ENCODE data around the gene NPHS2. TPM values are rescaled to one million over a fixed set of nuclear protein-coding genes. Genes with fewer than 3 reads are reported as not detected.
A peak's percentile ranks its signal among the peaks of the same experiment; 100 is the strongest.

The NPHS2 gene
- polyA plus RNA-seq, 4 donors = 0.03 to 0.54 (median 0.14) TPM

GRCh38 chr1:179590671-179591070, 14.9 kb upstream of the NPHS2 start:
- FAIRE-seq = no peak
- H3K36me3 ChIP-seq (ENCODE audit: control insufficient read depth in 3 of 3, insufficient read depth in 2 of 3, low read depth in 1 of 3, low read length in 3 of 3) = no peaks in the 10 kb centered on the region
- no peak overlapping the region for H3K4me3 ChIP-seq (ENCODE audit: low read depth in 1 of 3, low read length in 3 of 3)
- peaks cover 0 to 5% of the 10 kb centered on the region in 2 donors for H3K9me3 ChIP-seq (ENCODE audit: control insufficient read depth in 2 of 2, insufficient read depth in 1 of 2, low read depth in 1 of 2, low read length in 1 of 2)
- no peak overlapping the region for H3K27ac ChIP-seq (ENCODE audit: low read depth in 1 of 3, low read length in 2 of 3)
- H3K4me1 ChIP-seq (ENCODE audit: control insufficient read depth in 3 of 3, insufficient read depth in 2 of 3, low read depth in 1 of 3, low read length in 2 of 3) = peaks cover 0 to 5% (median 2%) of the 10 kb centered on the region in 3 donors
- DNase-seq = no peak
- peaks cover 0 to 14% (median 5%) of the 10 kb centered on the region in 3 donors for H3K27me3 ChIP-seq (ENCODE audit: control insufficient read depth in 3 of 3, insufficient read depth in 3 of 3, low read length in 3 of 3)
- 80 to 87% (median 81%) methylated on average over 11 of the region's 11 CpGs for WGBS, 3 donors

- no peak overlapping the region for H3K4me3 ChIP-seq (ENCODE audit: low read depth in 1 of 3, low read length in 3 of 3)
- DNase-seq = no peak
- 86 to 95% (median 95%) methylated on average over 4 of the region's 4 CpGs for WGBS, 3 donors
- H3K4me1 ChIP-seq (ENCODE audit: control insufficient read depth in 3 of 3, insufficient read depth in 2 of 3, low read depth in 1 of 3, low read length in 2 of 3) = peaks cover 0 to 5% (median 2%) of the 10 kb centered on the region in 3 donors
- H3K27me3 ChIP-seq (ENCODE audit: control insufficient read depth in 3 of 3, insufficient read depth in 3 of 3, low read length in 3 of 3) = peaks cover 0 to 14% (median 9%) of the 10 kb centered on the region in 3 donors
- FAIRE-seq = no peak
- no peaks in the 10 kb centered on the region for H3K36me3 ChIP-seq (ENCODE audit: control insufficient read depth in 3 of 3, insufficient read depth in 2 of 3, low read depth in 1 of 3, low read length in 3 of 3)
- H3K9me3 ChIP-seq (ENCODE audit: control insufficient read depth in 2 of 2, insufficient read depth in 1 of 2, low read depth in 1 of 2, low read length in 1 of 2) = peaks cover 0 to 5% of the 10 kb centered on the region in 2 donors
- no peak overlapping the region for H3K27ac ChIP-seq (ENCODE audit: low read depth in 1 of 3, low read length in 2 of 3)
These were observed 13.8 kb upstream of the NPHS2 start for GRCh38 chr1:179589509-179589908.

- WGBS, 3 donors = 65 to 82% (median 68%) methylated on average over 18 of the region's 18 CpGs
- Histone ChIP-seq H3K4me1 (ENCODE audit: control insufficient read depth in 3 of 3, insufficient read depth in 2 of 3, low read depth in 1 of 3, low read length in 2 of 3) (peaks cover 0 to 5% (median 2%) of the 10 kb centered on the region in 3 donors), H3K27me3 (ENCODE audit: control insufficient read depth in 3 of 3, insufficient read depth in 3 of 3, low read length in 3 of 3) (peaks cover 0 to 13% (median 9%) of the 10 kb centered on the region in 3 donors), H3K4me3 (ENCODE audit: low read depth in 1 of 3, low read length in 3 of 3) (no peak overlapping the region), H3K27ac (ENCODE audit: low read depth in 1 of 3, low read length in 2 of 3) (no peak overlapping the region), H3K9me3 (ENCODE audit: control insufficient read depth in 2 of 2, insufficient read depth in 1 of 2, low read depth in 1 of 2, low read length in 1 of 2) (peaks cover 0 to 5% of the 10 kb centered on the region in 2 donors), H3K36me3 (ENCODE audit: control insufficient read depth in 3 of 3, insufficient read depth in 2 of 3, low read depth in 1 of 3, low read length in 3 of 3) (no peaks in the 10 kb centered on the region)
- no peak for FAIRE-seq
- peak in 1 of 2 donors; percentile 91 for DNase-seq
These were observed 12.8 kb upstream of the NPHS2 start for GRCh38 chr1:179588425-179589024.

GRCh38 chr1:179587336-179587735, 11.6 kb upstream of the NPHS2 start:
- peaks cover 0 to 5% (median 2%) of the 10 kb centered on the region in 3 donors for H3K4me1 ChIP-seq (ENCODE audit: control insufficient read depth in 3 of 3, insufficient read depth in 2 of 3, low read depth in 1 of 3, low read length in 2 of 3)
- peaks cover 0 to 2% of the 10 kb centered on the region in 2 donors for H3K9me3 ChIP-seq (ENCODE audit: control insufficient read depth in 2 of 2, insufficient read depth in 1 of 2, low read depth in 1 of 2, low read length in 1 of 2)
- peaks cover 0 to 9% (median 9%) of the 10 kb centered on the region in 3 donors for H3K27me3 ChIP-seq (ENCODE audit: control insufficient read depth in 3 of 3, insufficient read depth in 3 of 3, low read length in 3 of 3)
- no peaks in the 10 kb centered on the region for H3K36me3 ChIP-seq (ENCODE audit: control insufficient read depth in 3 of 3, insufficient read depth in 2 of 3, low read depth in 1 of 3, low read length in 3 of 3)
- WGBS, 3 donors = 87 to 93% (median 92%) methylated on average over 6 of the region's 6 CpGs
- FAIRE-seq (no peak), DNase-seq (no peak)
- H3K4me3 ChIP-seq (ENCODE audit: low read depth in 1 of 3, low read length in 3 of 3) = no peak overlapping the region
- no peak overlapping the region for H3K27ac ChIP-seq (ENCODE audit: low read depth in 1 of 3, low read length in 2 of 3)

GRCh38 chr1:179586107-179586823, 10.5 kb upstream of the NPHS2 start:
- FAIRE-seq = no peak
- Histone ChIP-seq H3K4me3 (ENCODE audit: low read depth in 1 of 3, low read length in 3 of 3) (peak overlapping the region in 2 of 3 donors; percentile 22 to 26), H3K4me1 (ENCODE audit: control insufficient read depth in 3 of 3, insufficient read depth in 2 of 3, low read depth in 1 of 3, low read length in 2 of 3) (peaks cover 0 to 5% (median 2%) of the 10 kb centered on the region in 3 donors), H3K27me3 (ENCODE audit: control insufficient read depth in 3 of 3, insufficient read depth in 3 of 3, low read length in 3 of 3) (peaks cover 0 to 6% (median 2%) of the 10 kb centered on the region in 3 donors), H3K36me3 (ENCODE audit: control insufficient read depth in 3 of 3, insufficient read depth in 2 of 3, low read depth in 1 of 3, low read length in 3 of 3) (no peaks in the 10 kb centered on the region), H3K9me3 (ENCODE audit: control insufficient read depth in 2 of 2, insufficient read depth in 1 of 2, low read depth in 1 of 2, low read length in 1 of 2) (no peaks in the 10 kb centered on the region), H3K27ac (ENCODE audit: low read depth in 1 of 3, low read length in 2 of 3) (peak overlapping the region in 1 of 3 donors; percentile 56)
- WGBS, 3 donors = 4 to 6% (median 5%) methylated on average over 44 to 60 of the region's 60 CpGs
- peak; percentile 70 to 78 for DNase-seq

GRCh38 chr1:179583771-179584320, 8.1 kb upstream of the NPHS2 start:
- Histone ChIP-seq H3K4me1 (ENCODE audit: control insufficient read depth in 3 of 3, insufficient read depth in 2 of 3, low read depth in 1 of 3, low read length in 2 of 3) (peaks cover 0 to 2% (median 2%) of the 10 kb centered on the region in 3 donors), H3K36me3 (ENCODE audit: control insufficient read depth in 3 of 3, insufficient read depth in 2 of 3, low read depth in 1 of 3, low read length in 3 of 3) (no peaks in the 10 kb centered on the region), H3K27me3 (ENCODE audit: control insufficient read depth in 3 of 3, insufficient read depth in 3 of 3, low read length in 3 of 3) (peaks cover 0 to 5% (median 2%) of the 10 kb centered on the region in 3 donors), H3K9me3 (ENCODE audit: control insufficient read depth in 2 of 2, insufficient read depth in 1 of 2, low read depth in 1 of 2, low read length in 1 of 2) (no peaks in the 10 kb centered on the region), H3K27ac (ENCODE audit: low read depth in 1 of 3, low read length in 2 of 3) (no peak overlapping the region), H3K4me3 (ENCODE audit: low read depth in 1 of 3, low read length in 3 of 3) (no peak overlapping the region)
- DNase-seq (no peak), FAIRE-seq (no peak)
- 89 to 90% (median 89%) methylated on average over 5 of the region's 5 CpGs for WGBS, 3 donors

GRCh38 chr1:179576509-179576908, 761 bp upstream of the NPHS2 start:
- peak in 1 of 2 donors; percentile 13 for DNase-seq
- WGBS, 3 donors = 25 to 33% (median 27%) methylated on average over 5 of the region's 5 CpGs
- H3K4me1 ChIP-seq (ENCODE audit: control insufficient read depth in 3 of 3, insufficient read depth in 2 of 3, low read depth in 1 of 3, low read length in 2 of 3) = no peaks in the 10 kb centered on the region
- FAIRE-seq = no peak
- H3K27me3 ChIP-seq (ENCODE audit: control insufficient read depth in 3 of 3, insufficient read depth in 3 of 3, low read length in 3 of 3) = peaks cover 2 to 28% (median 8%) of the 10 kb centered on the region in 3 donors
- no peaks in the 10 kb centered on the region for H3K36me3 ChIP-seq (ENCODE audit: control insufficient read depth in 3 of 3, insufficient read depth in 2 of 3, low read depth in 1 of 3, low read length in 3 of 3)
- H3K9me3 ChIP-seq (ENCODE audit: control insufficient read depth in 2 of 2, insufficient read depth in 1 of 2, low read depth in 1 of 2, low read length in 1 of 2) = no peaks in the 10 kb centered on the region
- H3K27ac ChIP-seq (ENCODE audit: low read depth in 1 of 3, low read length in 2 of 3) = no peak overlapping the region
- H3K4me3 ChIP-seq (ENCODE audit: low read depth in 1 of 3, low read length in 3 of 3) = no peak overlapping the region

GRCh38 chr1:179558078-179558477, 17.7 kb downstream of the NPHS2 start:
- no peak for FAIRE-seq
- Histone ChIP-seq H3K9me3 (ENCODE audit: control insufficient read depth in 2 of 2, insufficient read depth in 1 of 2, low read depth in 1 of 2, low read length in 1 of 2) (no peaks in the 10 kb centered on the region), H3K27ac (ENCODE audit: low read depth in 1 of 3, low read length in 2 of 3) (no peak overlapping the region), H3K36me3 (ENCODE audit: control insufficient read depth in 3 of 3, insufficient read depth in 2 of 3, low read depth in 1 of 3, low read length in 3 of 3) (no peaks in the 10 kb centered on the region), H3K4me1 (ENCODE audit: control insufficient read depth in 3 of 3, insufficient read depth in 2 of 3, low read depth in 1 of 3, low read length in 2 of 3) (no peaks in the 10 kb centered on the region), H3K27me3 (ENCODE audit: control insufficient read depth in 3 of 3, insufficient read depth in 3 of 3, low read length in 3 of 3) (no peaks in the 10 kb centered on the region), H3K4me3 (ENCODE audit: low read depth in 1 of 3, low read length in 3 of 3) (no peak overlapping the region)
- no peak for DNase-seq
- WGBS, 3 donors = 87 to 97% (median 90%) methylated on average over 1 of the region's 1 CpG
